C4-2B (cell line): ENCODE results near the gene KIR2DL3.
"Not testable (repeated sequence)": the region's sequence is repeated elsewhere in the genome, so short reads cannot be mapped to it uniquely, and the experiment has no call there.

Experiments
- H3K27ac ChIP-seq: fragments of 450-650 bp; 2 replicates; pipeline ENCODE4 v1.5.1; 2017
- CTCF ChIP-seq: fragments of 450-650 bp; conservative IDR thresholded peaks from 2 replicates; pipeline ENCODE4 v1.5.1; 2017; ENCODE audit warnings: mild to moderate bottlenecking
- ZFX ChIP-seq: fragments of 450-650 bp; IDR thresholded peaks from 2 replicates; pipeline ENCODE4 v1.6.1; 2017

KIR2DL3 gene

GRCh38 chr19:54769646-54770045 lies 31.3 kb downstream of the KIR2DL3 start, which contains the start of gene KIR2DL1:
KIR2DL1 (plus strand) TSS chr19:54769793; CDS start chr19:54769851, 58 bp downstream.
- not testable (repeated sequence) for H3K27ac ChIP-seq

GRCh38 chr19:54770511-54770910 lies 32.2 kb downstream of the KIR2DL3 start:
- not testable (repeated sequence) for H3K27ac ChIP-seq

GRCh38 chr19:54771018-54771960 lies 33.0 kb downstream of the KIR2DL3 start:
- H3K27ac ChIP-seq, result not testable (repeated sequence)

- not testable (repeated sequence) for H3K27ac ChIP-seq
These were observed 34.4 kb downstream of the KIR2DL3 start for GRCh38 chr19:54772666-54773065.

GRCh38 chr19:54775095-54775815 lies 36.9 kb downstream of the KIR2DL3 start:
- H3K27ac ChIP-seq, result not testable (repeated sequence)

- not testable (repeated sequence) for H3K27ac ChIP-seq
These were observed 37.5 kb downstream of the KIR2DL3 start for GRCh38 chr19:54775830-54776229.

GRCh38 chr19:54777851-54778250 lies 39.5 kb downstream of the KIR2DL3 start:
- H3K27ac ChIP-seq, result not testable (repeated sequence)

- not testable (repeated sequence) for H3K27ac ChIP-seq
These were observed 40.6 kb downstream of the KIR2DL3 start for GRCh38 chr19:54778896-54779295.

GRCh38 chr19:54782916-54783315 lies 44.6 kb downstream of the KIR2DL3 start:
- not testable (repeated sequence) for H3K27ac ChIP-seq

- H3K27ac ChIP-seq, result not testable (repeated sequence)
These were observed 47.9 kb downstream of the KIR2DL3 start for GRCh38 chr19:54786091-54786723.

GRCh38 chr19:54788154-54788553 lies 49.8 kb downstream of the KIR2DL3 start:
- not testable (repeated sequence) for H3K27ac ChIP-seq

GRCh38 chr19:54790711-54791110 lies 52.4 kb downstream of the KIR2DL3 start:
- TF ChIP-seq CTCF (no peak), ZFX (no peak)
- H3K27ac ChIP-seq, result no peak overlapping the region

- no peak for TF ChIP-seq CTCF
- TF ChIP-seq ZFX, result no peak
- no peak overlapping the region for H3K27ac ChIP-seq
These were observed 53.2 kb downstream of the KIR2DL3 start for GRCh38 chr19:54791476-54791875.
